Lower lobe of right lung (tissue), 2 donors: Measurements from ENCODE around the gene CMTM5. TPM values are rescaled to one million over a fixed set of nuclear protein-coding genes. Genes with fewer than 3 reads are reported as not detected.

Source experiments
- ATAC-seq, 2 donors: fragments of 200-7000 bp; cut with Tn5 transposase; one replicate each; pipeline ENCODE4 v1.9.1; 2020 to 2022; ENCODE audit warnings: mild to moderate bottlenecking in 2 of 2, moderate library complexity in 2 of 2
- DNase-seq: peaks from one replicate; pipeline ENCODE4 v3.0.0-alpha.2; 2020
- H3K27ac ChIP-seq: fragments of 200-600 bp; one replicate; pipeline ENCODE4 v1.8.0; 2022
- H3K27me3 ChIP-seq: fragments of 200-600 bp; one replicate; pipeline ENCODE4 v1.8.0; 2022; ENCODE audit warnings: low read depth
- H3K36me3 ChIP-seq: fragments of 200-600 bp; one replicate; pipeline ENCODE4 v1.8.0; 2022; ENCODE audit warnings: mild to moderate bottlenecking
- H3K4me1 ChIP-seq: fragments of 200-600 bp; one replicate; pipeline ENCODE4 v1.8.0; 2022
- H3K4me3 ChIP-seq: fragments of 200-600 bp; one replicate; pipeline ENCODE4 v1.8.0; 2022; ENCODE audit warnings: mild to moderate bottlenecking
- H3K9me3 ChIP-seq: fragments of 200-600 bp; one replicate; pipeline ENCODE4 v1.8.0; 2022
- intact Hi-C: fragments of 100-400 bp; cut with DNase I; formaldehyde crosslinking; loops from one replicate; pipeline ENCODE4 v1.11.0; 2022
- total RNA-seq: library from RNA; stranded (reverse); fragmentation: NEBNext Ultra II Directional; extraction: Animal tissue kit (Norgen Biotek cat#: 25700); gene quantifications from one replicate; pipeline ENCODE4 v1.2.1, GENCODE V29; 2021
- TF ChIP-seq, protein P1 (sequence below): fragments of 200-600 bp; IDR thresholded peaks from one replicate; pipeline ENCODE4 v1.8.0; 2022; ENCODE audit warnings: antibody characterized with exemption, mild to moderate bottlenecking
- donor health status: DM: no; HTN: yes; CAD: no; lungs with severe emphysema.

The CMTM5 gene
- total RNA-seq, 1 donor from 2014 or later = 1.4 TPM

DNA sequence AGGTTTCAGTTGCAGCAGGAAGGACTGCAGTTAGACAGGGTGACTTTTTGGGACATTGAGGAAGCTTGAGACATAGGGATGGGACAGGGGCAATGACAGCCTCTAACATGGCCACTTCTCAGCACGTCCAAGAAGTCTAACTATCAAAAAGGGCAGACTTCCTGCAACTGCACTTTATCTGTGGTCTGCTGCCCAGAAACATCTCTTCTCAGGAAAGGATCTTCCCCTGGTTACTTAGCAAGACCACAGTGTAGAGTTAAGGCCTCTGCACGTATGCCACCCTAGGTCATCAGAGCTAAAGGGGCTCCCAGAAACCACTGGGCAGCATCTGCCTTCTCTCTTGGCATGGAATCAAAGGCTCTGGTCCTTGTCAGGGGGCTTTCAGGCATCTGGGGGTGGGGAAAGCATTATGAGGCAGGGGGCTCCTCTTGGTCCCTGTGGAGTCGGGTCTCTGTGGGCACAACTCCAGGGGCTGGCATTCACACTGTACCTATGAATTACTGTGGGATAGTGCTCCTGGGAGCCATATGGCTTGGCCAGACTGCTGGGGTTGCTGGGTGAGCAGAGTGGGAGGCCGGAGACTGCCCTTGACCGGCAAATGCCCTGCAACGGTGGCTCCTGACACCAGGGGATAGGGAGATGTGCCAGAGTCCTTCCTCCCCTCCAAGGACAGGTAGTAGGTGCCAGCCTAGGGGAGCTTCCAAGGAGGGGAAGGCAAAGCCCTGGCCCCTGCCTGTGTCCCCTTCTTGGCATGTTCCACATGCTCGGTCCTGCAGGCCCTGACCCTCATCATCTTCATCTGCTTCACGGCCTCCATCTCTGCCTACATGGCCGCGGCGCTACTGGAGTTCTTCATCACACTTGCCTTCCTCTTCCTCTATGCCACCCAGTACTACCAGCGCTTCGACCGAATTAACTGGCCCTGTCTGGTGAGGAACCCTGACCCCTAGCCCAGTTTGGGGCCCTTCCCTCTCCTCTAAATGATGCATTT, 1.0 kb downstream of the CMTM5 start:
- H3K9me3 ChIP-seq = no peaks in the 10 kb centered on the region
- ATAC-seq (no peak), DNase-seq (no peak)
- H3K4me1 ChIP-seq = no peaks in the 10 kb centered on the region
- peaks cover 4% of the 10 kb centered on the region for H3K27me3 ChIP-seq
- TF ChIP-seq, protein P1, sequence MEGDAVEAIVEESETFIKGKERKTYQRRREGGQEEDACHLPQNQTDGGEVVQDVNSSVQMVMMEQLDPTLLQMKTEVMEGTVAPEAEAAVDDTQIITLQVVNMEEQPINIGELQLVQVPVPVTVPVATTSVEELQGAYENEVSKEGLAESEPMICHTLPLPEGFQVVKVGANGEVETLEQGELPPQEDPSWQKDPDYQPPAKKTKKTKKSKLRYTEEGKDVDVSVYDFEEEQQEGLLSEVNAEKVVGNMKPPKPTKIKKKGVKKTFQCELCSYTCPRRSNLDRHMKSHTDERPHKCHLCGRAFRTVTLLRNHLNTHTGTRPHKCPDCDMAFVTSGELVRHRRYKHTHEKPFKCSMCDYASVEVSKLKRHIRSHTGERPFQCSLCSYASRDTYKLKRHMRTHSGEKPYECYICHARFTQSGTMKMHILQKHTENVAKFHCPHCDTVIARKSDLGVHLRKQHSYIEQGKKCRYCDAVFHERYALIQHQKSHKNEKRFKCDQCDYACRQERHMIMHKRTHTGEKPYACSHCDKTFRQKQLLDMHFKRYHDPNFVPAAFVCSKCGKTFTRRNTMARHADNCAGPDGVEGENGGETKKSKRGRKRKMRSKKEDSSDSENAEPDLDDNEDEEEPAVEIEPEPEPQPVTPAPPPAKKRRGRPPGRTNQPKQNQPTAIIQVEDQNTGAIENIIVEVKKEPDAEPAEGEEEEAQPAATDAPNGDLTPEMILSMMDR = no peak
- H3K27ac ChIP-seq = no peak overlapping the region
- no peak overlapping the region for H3K4me3 ChIP-seq
- H3K36me3 ChIP-seq = no peaks in the 10 kb centered on the region
- intact Hi-C loops = no loop called here

DNA sequence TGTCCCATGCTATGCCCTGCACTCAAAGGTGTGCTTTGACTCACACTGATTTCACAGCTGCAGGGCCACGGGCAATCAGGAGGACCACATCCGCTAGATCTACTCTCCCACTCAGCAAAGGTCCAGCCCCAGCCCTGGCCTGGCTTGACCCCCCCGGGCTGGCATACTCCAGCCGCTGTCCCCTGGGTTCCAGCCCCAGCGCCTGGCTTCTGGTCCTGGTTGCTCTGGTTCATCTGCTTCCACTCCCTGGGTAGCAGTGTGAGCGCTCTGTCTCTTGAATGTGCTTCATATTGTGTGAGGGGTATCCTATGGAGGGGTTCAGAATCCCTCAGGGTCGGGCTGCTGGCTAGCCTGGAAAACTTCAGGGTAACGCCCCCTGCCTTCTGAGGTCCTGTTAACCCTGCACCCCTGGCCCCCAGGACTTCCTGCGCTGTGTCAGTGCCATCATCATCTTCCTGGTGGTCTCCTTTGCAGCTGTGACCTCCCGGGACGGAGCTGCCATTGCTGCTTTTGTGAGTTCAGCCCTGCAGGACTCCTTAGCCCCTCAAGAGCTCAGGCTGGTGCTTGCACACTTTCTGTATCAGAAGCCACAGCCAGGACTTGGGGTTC, 1.9 kb downstream of the CMTM5 start:
- Histone ChIP-seq H3K36me3 (no peaks in the 10 kb centered on the region), H3K4me3 (no peak overlapping the region), H3K27ac (no peak overlapping the region), H3K9me3 (no peaks in the 10 kb centered on the region), H3K27me3 (peaks cover 4% of the 10 kb centered on the region), H3K4me1 (no peaks in the 10 kb centered on the region)
- ATAC-seq (no peak), DNase-seq (no peak)
- intact Hi-C loops = no loop called here
- TF ChIP-seq, protein P1 = no peak

DNA sequence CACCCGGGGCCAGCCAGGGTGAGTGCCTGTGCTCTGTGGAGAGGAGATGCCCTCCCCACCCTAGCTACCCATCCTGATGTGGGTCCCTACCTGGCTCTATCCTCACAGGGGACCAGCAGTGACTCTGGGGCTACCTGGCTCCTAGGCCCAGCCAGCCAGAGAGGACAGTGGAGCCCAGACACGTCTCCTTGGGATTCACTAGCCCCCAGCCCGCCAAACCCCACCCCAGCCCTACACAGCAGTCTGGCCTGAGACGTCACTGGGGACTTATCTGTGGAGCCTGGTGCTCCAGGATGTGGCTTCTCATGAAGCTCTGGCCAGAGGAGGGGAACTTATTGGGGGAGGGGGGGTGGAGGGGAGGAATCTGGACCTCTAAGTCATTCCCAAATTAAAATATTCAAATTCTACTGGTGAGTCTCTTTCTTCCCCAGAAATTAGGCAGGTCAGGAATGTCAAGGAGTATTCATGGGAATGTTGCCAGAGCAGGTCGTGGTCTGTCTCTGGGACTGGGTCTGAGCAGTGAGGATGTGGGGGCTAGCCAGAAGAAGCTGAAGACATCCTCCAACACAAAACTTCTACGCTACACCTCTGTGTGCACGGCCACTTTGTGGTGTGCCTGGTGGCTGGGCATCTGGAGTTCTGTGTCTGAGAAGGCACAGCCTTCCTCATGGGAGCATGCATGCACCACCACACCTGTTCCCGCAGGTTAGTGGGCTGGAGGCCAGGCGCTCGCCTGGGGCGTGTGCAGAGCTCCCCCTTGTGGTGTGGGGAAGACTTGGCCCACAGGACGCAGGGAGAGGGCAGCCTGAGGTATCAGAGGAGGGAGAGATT, 2.7 kb downstream of the CMTM5 start:
- peaks cover 4% of the 10 kb centered on the region for H3K27me3 ChIP-seq
- H3K9me3 ChIP-seq = no peaks in the 10 kb centered on the region
- TF ChIP-seq, protein P1 = peak; percentile 94
- no peak overlapping the region for H3K27ac ChIP-seq
- no peak overlapping the region for H3K4me3 ChIP-seq
- DNase-seq = peak; percentile 82
- H3K4me1 ChIP-seq = no peaks in the 10 kb centered on the region
- no peaks in the 10 kb centered on the region for H3K36me3 ChIP-seq
- peak; percentile 91 to 94 for ATAC-seq
- intact Hi-C loops = no loop called here

DNA sequence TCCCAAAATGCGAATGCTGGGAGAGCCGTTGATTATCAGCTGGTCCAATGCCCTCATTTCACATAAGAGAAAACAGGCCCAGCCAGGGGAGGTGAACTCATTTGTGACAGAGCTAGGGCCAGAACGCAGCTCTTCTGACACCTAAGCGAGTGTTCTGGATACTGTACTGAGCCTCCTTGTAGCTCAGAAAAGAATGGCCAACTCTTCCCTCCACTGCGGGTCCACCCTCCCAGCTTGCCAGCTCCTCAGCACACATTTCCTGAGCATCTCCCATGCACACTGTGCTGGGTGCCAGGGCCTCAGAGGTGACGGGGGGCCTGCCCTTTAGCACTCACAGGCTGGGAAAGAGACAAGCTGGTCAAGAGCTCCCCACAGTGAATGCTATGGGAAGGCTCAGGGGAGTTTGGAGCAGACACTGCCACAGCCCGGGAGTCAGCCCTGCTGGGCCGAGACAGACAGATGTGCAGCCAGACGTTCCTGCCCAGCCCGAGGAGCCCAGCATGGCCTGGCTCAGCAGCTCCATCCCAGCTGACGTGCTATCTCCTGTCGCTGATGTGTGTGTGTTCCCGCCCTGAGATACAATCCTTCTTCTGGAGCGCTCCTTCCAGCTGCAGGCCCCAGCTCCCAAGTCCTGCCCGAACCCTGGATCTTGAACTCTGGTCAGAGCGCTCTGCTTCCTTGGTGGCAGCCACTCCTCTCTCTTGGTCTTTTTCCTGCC, 3.5 kb downstream of the CMTM5 start:
- no peak overlapping the region for H3K27ac ChIP-seq
- intact Hi-C loops = no loop called here
- no peaks in the 10 kb centered on the region for H3K36me3 ChIP-seq
- no peaks in the 10 kb centered on the region for H3K9me3 ChIP-seq
- no peak for DNase-seq
- ATAC-seq = peak in 1 of 2 donors; percentile 4
- H3K4me1 ChIP-seq = no peaks in the 10 kb centered on the region
- TF ChIP-seq, protein P1 = no peak
- H3K4me3 ChIP-seq = no peak overlapping the region
- H3K27me3 ChIP-seq = peaks cover 4% of the 10 kb centered on the region

DNA sequence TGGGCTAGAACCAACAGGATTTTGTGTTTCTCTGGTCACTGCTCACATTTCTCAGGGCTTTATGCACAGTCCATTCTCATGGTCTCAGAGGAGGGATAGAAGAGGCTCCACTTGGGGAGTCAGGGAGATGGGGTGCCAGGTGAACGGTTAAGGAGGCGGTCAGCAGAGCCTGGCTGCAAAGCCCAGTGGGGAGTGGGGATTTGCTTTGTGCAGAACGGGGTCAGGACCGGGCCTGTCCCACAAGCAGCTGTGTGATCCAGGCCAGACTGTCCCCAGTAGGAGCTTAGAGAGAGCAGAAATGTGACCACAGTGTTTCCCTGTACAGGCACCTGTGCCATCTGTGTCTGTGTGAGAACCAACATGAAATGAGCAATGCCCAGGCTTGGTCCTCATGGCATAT, 4.1 kb downstream of the CMTM5 start:
- TF ChIP-seq, protein P1 = no peak
- peaks cover 4% of the 10 kb centered on the region for H3K27me3 ChIP-seq
- H3K4me1 ChIP-seq = no peaks in the 10 kb centered on the region
- H3K36me3 ChIP-seq = no peaks in the 10 kb centered on the region
- DNase-seq = no peak
- H3K9me3 ChIP-seq = no peaks in the 10 kb centered on the region
- intact Hi-C loops = no loop called here
- ATAC-seq = no peak
- H3K27ac ChIP-seq = no peak overlapping the region
- H3K4me3 ChIP-seq = no peak overlapping the region
